HG02610 (cell line): ENCODE results near the gene TMIGD3.

Experiments
- ATAC-seq: cut with Tn5 transposase; IDR thresholded peaks from one replicate; pipeline ENCODE4 v1.9.1; 2021; ENCODE audit warnings: mild to moderate bottlenecking, moderate library complexity; ENCODE audit not compliant: unreplicated experiment

The TMIGD3 gene

DNA sequence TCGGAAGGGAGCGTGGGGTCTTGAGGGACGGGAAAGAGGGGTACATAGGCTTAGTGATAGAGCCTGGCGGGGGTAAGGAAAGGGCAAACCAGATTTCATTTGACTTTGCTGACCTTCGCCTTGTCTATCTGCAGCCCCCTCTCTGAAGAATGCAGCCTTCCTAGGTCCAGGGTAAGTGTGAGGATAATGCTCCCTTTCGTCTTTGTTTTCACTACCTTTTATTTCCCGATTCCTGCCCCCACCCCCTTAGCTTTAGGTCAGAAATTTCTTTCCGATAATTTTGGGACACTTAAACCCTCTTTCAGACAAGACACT is 53.8 kb downstream of the TMIGD3 start:
- no peak for ATAC-seq

DNA sequence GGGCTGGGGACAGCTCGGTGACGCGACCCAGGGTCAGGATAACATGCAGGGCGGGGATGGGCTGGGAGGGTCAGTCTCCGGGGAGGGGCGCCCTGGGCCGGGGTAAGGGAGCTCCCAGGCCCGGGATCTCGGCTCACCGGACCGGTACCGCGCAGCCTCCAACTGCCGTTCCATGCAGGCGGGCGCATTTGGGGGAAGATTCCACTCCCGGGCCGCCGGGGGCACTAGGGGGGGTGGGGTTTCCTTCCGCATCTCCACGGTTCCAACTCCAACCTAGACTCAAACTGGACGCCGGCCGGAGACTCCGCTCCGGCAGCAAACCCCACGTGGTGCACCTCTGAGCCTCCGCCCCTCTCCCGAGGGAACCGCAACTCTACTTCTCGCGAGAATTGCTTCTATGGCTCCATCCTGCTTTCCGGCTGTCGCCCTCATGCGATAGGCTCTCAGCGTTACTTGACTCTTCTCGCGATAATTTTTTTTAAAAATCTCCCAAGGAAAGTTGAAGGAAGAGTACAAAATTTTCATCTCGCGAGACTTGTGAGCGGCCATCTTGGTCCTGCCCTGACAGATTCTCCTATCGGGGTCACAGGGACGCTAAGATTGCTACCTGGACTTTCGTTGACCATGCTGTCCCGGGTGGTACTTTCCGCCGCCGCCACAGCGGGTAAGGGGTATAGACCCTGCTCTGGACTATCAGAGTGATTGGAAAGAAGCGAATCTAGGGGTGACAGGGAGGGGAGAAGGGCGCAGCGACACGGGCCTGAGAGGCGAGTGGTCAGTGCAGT is 54.3 kb downstream of the TMIGD3 start, which contains the start of the genes ATP5PB and WDR77:
Gene ATP5PB, plus strand, starts transcription at position 547 of the 785 bp plus-strand sequence. Its CDS starts 78 bp downstream, at position 625.
Gene WDR77, minus strand, starts transcription at position 339 of the 785 bp plus-strand sequence. Its CDS starts 87 bp downstream, at position 252.
- peak; percentile 91 for ATAC-seq

DNA sequence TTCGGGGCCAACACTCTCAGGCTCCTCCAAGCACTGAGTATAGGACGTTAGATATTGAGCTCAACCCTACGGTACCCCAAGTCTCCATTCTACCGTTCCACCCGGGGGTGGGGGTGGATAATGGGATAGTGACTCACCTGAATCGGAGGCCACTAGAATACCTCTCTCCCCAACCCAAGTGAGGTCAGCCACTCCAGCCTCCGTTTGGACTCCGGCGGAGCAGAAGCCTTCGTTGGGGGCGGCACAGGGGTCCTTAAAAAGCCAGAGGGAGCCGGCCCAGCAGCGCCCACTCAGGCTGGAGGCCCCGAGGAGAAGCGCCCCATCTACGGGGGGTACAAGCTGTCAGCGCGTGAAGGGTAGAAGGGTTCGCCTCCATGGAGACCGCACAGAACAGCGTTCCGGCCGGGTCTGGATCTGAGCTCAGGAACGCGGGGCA is 54.9 kb downstream of the TMIGD3 start:
- ATAC-seq, result no peak

- no peak for ATAC-seq
Observed at GRCh38 chr1:111446967-111447892, 56.2 kb downstream of the TMIGD3 start.

DNA sequence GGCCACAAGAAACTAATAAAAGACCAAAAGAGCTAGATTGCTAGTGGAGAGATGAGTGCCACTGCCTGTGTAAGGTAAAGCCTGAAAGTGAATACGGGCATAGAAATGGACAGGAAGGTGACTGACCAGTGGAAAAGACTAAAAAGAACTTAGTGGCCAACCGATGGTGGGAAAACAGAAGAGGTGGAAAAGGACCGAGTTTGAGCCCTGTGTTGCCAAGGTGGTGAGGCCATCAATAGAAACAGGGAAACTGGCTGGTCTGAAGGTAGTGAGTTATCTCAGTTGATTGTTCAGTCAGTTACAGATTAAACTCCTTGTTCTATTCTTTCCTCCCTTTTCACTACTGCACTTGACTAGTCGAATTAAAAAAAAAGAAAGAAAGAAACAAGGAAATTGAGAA is 56.9 kb downstream of the TMIGD3 start:
- ATAC-seq, result no peak

- no peak for ATAC-seq
Observed at GRCh38 chr1:111444031-111444430, 59.4 kb downstream of the TMIGD3 start.

DNA sequence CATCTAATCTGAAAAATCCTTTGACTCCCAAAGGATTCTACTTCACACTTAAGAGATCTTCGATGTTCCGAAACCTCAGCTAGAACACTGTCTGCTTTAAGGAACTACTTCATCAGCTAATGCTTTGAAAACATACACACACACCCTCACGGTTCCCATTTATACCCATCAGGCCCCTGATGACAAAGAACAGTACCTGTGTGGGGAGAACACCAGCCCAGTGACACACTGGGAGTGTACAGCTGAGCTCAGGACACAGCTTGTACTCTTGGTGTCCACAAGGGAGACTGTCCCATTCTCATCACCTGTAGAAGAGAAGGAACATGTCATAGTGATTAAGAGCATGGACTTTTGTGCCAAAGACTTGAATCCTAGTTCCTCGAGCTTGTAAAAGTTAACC is 61.0 kb downstream of the TMIGD3 start:
- ATAC-seq, result no peak

GRCh38 chr1:111441573-111442192 is 61.8 kb downstream of the TMIGD3 start:
- no peak for ATAC-seq

DNA sequence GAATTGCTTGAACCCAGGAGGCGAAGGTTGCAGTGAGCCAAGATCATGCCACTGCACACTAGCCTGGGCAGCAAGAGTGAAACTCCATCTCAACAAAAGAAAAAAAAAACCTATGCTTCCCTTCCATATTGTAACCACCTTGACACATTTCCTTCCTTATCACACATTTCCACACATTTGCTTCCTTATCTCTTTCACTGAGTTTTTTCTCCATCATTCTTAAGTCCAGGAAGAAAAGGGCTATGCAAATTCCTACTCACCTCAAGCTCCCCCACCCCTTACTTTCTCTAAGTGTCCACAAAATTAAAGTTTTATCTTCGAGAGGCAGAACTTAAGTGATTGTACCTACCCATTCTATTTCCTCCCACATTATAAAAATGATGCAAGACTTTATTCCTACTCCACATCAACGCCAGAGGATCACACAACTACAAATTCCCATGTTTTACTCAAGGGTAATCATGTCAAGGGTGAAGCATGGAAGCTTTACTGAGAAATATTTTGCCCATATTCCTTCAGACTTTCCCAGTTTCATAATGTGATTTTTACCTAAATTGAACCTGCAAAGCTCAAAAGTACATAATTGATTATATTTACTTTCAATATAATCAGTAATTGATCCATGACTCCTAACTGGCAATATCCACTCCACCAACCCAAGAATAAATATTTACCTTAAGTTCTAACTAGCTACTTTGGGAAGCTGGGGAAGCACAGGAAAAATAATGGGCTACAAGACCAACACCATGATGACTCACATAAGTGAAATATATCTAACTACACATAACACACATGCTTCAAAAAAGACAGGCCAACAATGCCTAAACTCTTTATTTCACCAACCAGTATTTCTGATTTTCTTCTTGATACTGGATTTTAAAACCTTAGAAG is 63.7 kb downstream of the TMIGD3 start:
- no peak for ATAC-seq

- no peak for ATAC-seq
Observed at GRCh38 chr1:111436726-111437125, 66.7 kb downstream of the TMIGD3 start.
